Measurements from ENCODE around the gene CASP10. TPM values are rescaled to one million over a fixed set of nuclear protein-coding genes. Genes with fewer than 3 reads are reported as not detected.
"Not testable (repeated sequence)": the region's sequence is repeated elsewhere in the genome, so short reads cannot be mapped to it uniquely, and the experiment has no call there.

CASP10 gene
- total RNA-seq, 2 experiments from 2014 or later = 40.7 to 42.8 TPM

- H3K9me3 Mint-ChIP-seq (ENCODE audit: insufficient read depth) = no peaks in the 10 kb centered on the region
- CTCF ChIA-PET = interaction anchor here (0.9 to 5.8 kb wide), 4 partner anchors 10 to 83 kb away, joined by 3 to 32 read pairs (median 5); no protein-coding TSS in a partner anchor
- H3K27ac Mint-ChIP-seq = peak overlapping the region; percentile 7
- H3K4me3 Mint-ChIP-seq = no peak overlapping the region
- peaks cover 58% of the 10 kb centered on the region for H3K36me3 Mint-ChIP-seq (ENCODE audit: low read depth)
- POLR2A ChIA-PET = interaction anchor here (1.3 kb wide), 1 partner anchor 31 kb away, joined by 4 read pairs; no protein-coding TSS in a partner anchor
- H3K4me1 Mint-ChIP-seq (ENCODE audit: low read depth) = peaks cover 20% of the 10 kb centered on the region
- ATAC-seq = no peak
- no peak for DNase-seq
- no peaks in the 10 kb centered on the region for H3K27me3 Mint-ChIP-seq (ENCODE audit: low read depth)
These were observed 33.7 kb upstream of the CASP10 start for GRCh38 chr2:201149064-201149820.

- H3K27me3 Mint-ChIP-seq (ENCODE audit: low read depth); H3K9me3 Mint-ChIP-seq (ENCODE audit: insufficient read depth); ATAC-seq; H3K4me3 Mint-ChIP-seq; DNase-seq; POLR2A ChIA-PET; H3K27ac Mint-ChIP-seq: not testable (repeated sequence)
- CTCF ChIA-PET = interaction anchor here (1.0 to 1.7 kb wide), 3 partner anchors 23 to 32 kb away, joined by 3 to 7 read pairs (median 6); no protein-coding TSS in a partner anchor
- Mint-ChIP-seq H3K36me3 (ENCODE audit: low read depth) (peaks cover 62% of the 10 kb centered on the region), H3K4me1 (ENCODE audit: low read depth) (peaks cover 20% of the 10 kb centered on the region)
These were observed 33.1 kb upstream of the CASP10 start for GRCh38 chr2:201149821-201150165.

- ATAC-seq = no peak
- POLR2A ChIA-PET = interaction anchor here (1.2 kb wide), 1 partner anchor 33 kb away, joined by 5 read pairs; no protein-coding TSS in a partner anchor
- no peak for DNase-seq
- CTCF ChIA-PET = interaction anchor here (1.0 to 1.7 kb wide), 4 partner anchors 24 to 81 kb away, joined by 3 to 7 read pairs (median 5); no protein-coding TSS in a partner anchor
- Mint-ChIP-seq H3K27ac (peak overlapping the region; percentile 40), H3K4me1 (ENCODE audit: low read depth) (peaks cover 20% of the 10 kb centered on the region), H3K9me3 (ENCODE audit: insufficient read depth) (no peaks in the 10 kb centered on the region), H3K27me3 (ENCODE audit: low read depth) (no peaks in the 10 kb centered on the region), H3K4me3 (no peak overlapping the region), H3K36me3 (ENCODE audit: low read depth) (peaks cover 62% of the 10 kb centered on the region)
These were observed 32.4 kb upstream of the CASP10 start for GRCh38 chr2:201150454-201151020.

- H3K4me3 Mint-ChIP-seq = no peak overlapping the region
- ATAC-seq (no peak), DNase-seq (no peak)
- H3K9me3 Mint-ChIP-seq (ENCODE audit: insufficient read depth) = no peaks in the 10 kb centered on the region
- no peaks in the 10 kb centered on the region for H3K27me3 Mint-ChIP-seq (ENCODE audit: low read depth)
- H3K4me1 Mint-ChIP-seq (ENCODE audit: low read depth) = peaks cover 20% of the 10 kb centered on the region
- H3K36me3 Mint-ChIP-seq (ENCODE audit: low read depth) = peaks cover 67% of the 10 kb centered on the region
- POLR2A ChIA-PET = interaction anchor here (1.2 kb wide), 1 partner anchor 34 kb away, joined by 5 read pairs; no protein-coding TSS in a partner anchor
- H3K27ac Mint-ChIP-seq = peak overlapping the region; percentile 43
- CTCF ChIA-PET = interaction anchor here (1.2 to 1.7 kb wide), 2 partner anchors 25 to 82 kb away, joined by 4 to 7 read pairs; no protein-coding TSS in a partner anchor
These were observed 31.6 kb upstream of the CASP10 start for GRCh38 chr2:201151127-201151981.

- ChIA-PET POLR2A (no interaction called here), CTCF (no interaction called here)
- DNase-seq = no peak
- Mint-ChIP-seq H3K27ac (no peak overlapping the region), H3K4me3 (no peak overlapping the region), H3K4me1 (ENCODE audit: low read depth) (peaks cover 20% of the 10 kb centered on the region), H3K9me3 (ENCODE audit: insufficient read depth) (no peaks in the 10 kb centered on the region), H3K36me3 (ENCODE audit: low read depth) (peaks cover 59% of the 10 kb centered on the region), H3K27me3 (ENCODE audit: low read depth) (no peaks in the 10 kb centered on the region)
- no peak for ATAC-seq
These were observed 30.4 kb upstream of the CASP10 start for GRCh38 chr2:201152517-201152916.

DNA sequence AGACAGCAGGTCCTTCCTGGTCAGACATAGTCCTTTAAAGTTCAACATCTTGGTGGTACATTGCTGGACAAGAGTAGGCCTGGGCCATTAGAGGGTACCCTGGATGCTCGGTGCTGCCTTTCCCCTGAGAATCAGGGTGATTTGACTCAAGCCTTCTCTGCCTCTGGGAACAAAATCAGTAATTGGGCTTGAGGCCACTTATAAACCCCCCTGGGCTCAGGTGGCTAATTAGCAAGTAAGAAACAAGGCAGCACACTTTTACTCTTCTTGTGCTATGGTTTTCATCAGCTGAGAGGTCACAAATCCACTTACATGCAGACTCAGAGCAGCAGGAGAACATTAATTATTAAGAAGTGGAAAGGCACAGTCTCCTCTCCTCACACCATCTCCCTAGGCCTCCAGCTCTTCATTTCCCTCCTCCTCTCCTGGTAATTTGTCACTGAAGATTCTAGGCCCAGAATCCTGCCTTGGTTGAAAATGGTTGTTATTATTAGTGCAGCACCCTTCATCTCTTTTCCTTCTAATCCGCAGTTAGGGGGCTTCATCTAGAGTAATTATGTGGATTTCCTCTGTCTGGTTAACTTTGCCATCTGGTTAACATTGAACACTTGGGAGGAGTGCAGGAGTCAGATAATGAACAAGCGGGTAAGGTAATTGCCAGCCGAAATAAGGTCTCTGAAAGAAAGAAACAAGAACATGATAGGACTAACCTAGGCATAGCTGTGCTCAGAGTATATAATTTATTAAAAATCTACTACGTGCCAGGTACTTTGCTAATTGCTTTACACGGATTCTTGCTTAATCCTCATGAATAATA is 29.7 kb upstream of the CASP10 start:
- Mint-ChIP-seq H3K27ac (peak overlapping the region; percentile 34), H3K9me3 (ENCODE audit: insufficient read depth) (no peaks in the 10 kb centered on the region), H3K4me3 (no peak overlapping the region), H3K27me3 (ENCODE audit: low read depth) (no peaks in the 10 kb centered on the region), H3K4me1 (ENCODE audit: low read depth) (peaks cover 26% of the 10 kb centered on the region), H3K36me3 (ENCODE audit: low read depth) (peaks cover 65% of the 10 kb centered on the region)
- POLR2A ChIA-PET = interaction anchor here (1.1 to 1.3 kb wide), 2 partner anchors 24 to 35 kb away, joined by 3 read pairs; no protein-coding TSS in a partner anchor
- ATAC-seq (no peak), DNase-seq (no peak)
- CTCF ChIA-PET = interaction anchor here (1.2 to 2.9 kb wide), 2 partner anchors 27 to 35 kb away, joined by 5 to 16 read pairs; no protein-coding TSS in a partner anchor

GRCh38 chr2:201154615-201155399 is 28.1 kb upstream of the CASP10 start:
- H3K9me3 Mint-ChIP-seq (ENCODE audit: insufficient read depth) = no peaks in the 10 kb centered on the region
- H3K4me3 Mint-ChIP-seq = no peak overlapping the region
- no peak for DNase-seq
- peaks cover 57% of the 10 kb centered on the region for H3K36me3 Mint-ChIP-seq (ENCODE audit: low read depth)
- no peak for ATAC-seq
- POLR2A ChIA-PET = interaction anchor here (1.1 to 1.3 kb wide), 2 partner anchors 26 to 37 kb away, joined by 3 read pairs; no protein-coding TSS in a partner anchor
- H3K27ac Mint-ChIP-seq = no peak overlapping the region
- no peaks in the 10 kb centered on the region for H3K27me3 Mint-ChIP-seq (ENCODE audit: low read depth)
- CTCF ChIA-PET = interaction anchor here (1.2 to 2.9 kb wide), 6 partner anchors 23 to 86 kb away, joined by 3 to 16 read pairs (median 4); no protein-coding TSS in a partner anchor
- peaks cover 27% of the 10 kb centered on the region for H3K4me1 Mint-ChIP-seq (ENCODE audit: low read depth)

DNA sequence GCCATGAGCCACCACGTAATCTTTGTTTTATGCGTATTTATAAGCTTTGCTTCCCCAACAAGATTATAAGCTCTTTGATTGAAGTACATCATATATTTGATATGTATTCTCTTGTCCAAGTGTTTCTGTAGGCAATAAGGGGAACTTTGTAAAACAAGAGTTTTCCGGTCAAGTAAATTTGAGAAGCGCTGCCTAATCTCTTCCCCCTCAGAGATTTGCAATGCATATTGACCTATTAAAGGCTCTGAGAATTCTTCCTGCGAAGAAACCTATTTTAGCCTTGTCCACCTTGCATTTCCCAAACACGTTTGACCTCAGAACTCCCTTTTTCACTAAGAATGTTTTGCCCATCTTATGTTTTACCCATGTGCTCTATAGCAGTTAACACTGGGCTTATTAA is 26.9 kb upstream of the CASP10 start:
- no peak for DNase-seq
- POLR2A ChIA-PET = interaction anchor here (0.6 kb wide), 1 partner anchor 85 kb away, joined by 3 read pairs; the partner anchor contains the start of gene HYCC2
- Mint-ChIP-seq H3K4me1 (ENCODE audit: low read depth) (peaks cover 18% of the 10 kb centered on the region), H3K27me3 (ENCODE audit: low read depth) (no peaks in the 10 kb centered on the region), H3K4me3 (no peak overlapping the region), H3K27ac (no peak overlapping the region), H3K9me3 (ENCODE audit: insufficient read depth) (no peaks in the 10 kb centered on the region), H3K36me3 (ENCODE audit: low read depth) (peaks cover 59% of the 10 kb centered on the region)
- ATAC-seq = no peak
- CTCF ChIA-PET = interaction anchor here (1.0 to 2.9 kb wide), 2 partner anchors 38 to 250 kb away, joined by 3 to 16 read pairs; no protein-coding TSS in a partner anchor

GRCh38 chr2:201156640-201157039 is 26.3 kb upstream of the CASP10 start:
- H3K4me3 Mint-ChIP-seq = no peak overlapping the region
- DNase-seq (no peak), ATAC-seq (no peak)
- H3K27ac Mint-ChIP-seq = no peak overlapping the region
- H3K9me3 Mint-ChIP-seq (ENCODE audit: insufficient read depth) = no peaks in the 10 kb centered on the region
- H3K27me3 Mint-ChIP-seq (ENCODE audit: low read depth) = no peaks in the 10 kb centered on the region
- POLR2A ChIA-PET = interaction anchor here (2.1 to 2.5 kb wide), 2 partner anchors 30 to 39 kb away, joined by 8 to 45 read pairs; partner anchors contain the start of gene CFLAR
- H3K36me3 Mint-ChIP-seq (ENCODE audit: low read depth) = peaks cover 54% of the 10 kb centered on the region
- peaks cover 12% of the 10 kb centered on the region for H3K4me1 Mint-ChIP-seq (ENCODE audit: low read depth)
- CTCF ChIA-PET = interaction anchor here (3.0 kb wide), 1 partner anchor 39 kb away, joined by 83 read pairs; the partner anchor contains the start of gene CFLAR

DNA sequence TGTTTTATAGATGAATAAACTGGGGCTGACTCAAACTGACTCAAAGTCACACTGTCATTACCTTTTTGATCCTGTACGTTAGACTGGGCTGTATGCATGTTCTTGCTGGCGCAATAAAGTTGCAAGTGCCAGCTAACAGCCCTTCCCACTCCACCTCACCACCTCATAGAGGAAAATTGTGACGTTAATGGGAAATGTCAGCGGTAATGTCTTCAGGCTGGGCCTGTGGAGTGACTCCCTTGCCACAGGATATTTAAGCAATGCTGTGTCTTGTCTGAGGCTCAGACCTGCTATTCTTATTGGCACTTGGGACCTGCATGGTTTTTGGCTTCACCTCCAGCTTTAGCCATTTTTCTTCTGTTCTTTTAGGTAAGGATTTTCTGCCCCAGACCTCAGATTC is 25.2 kb upstream of the CASP10 start:
- Mint-ChIP-seq H3K36me3 (ENCODE audit: low read depth) (peaks cover 56% of the 10 kb centered on the region), H3K4me1 (ENCODE audit: low read depth) (peaks cover 11% of the 10 kb centered on the region), H3K27me3 (ENCODE audit: low read depth) (no peaks in the 10 kb centered on the region), H3K9me3 (ENCODE audit: insufficient read depth) (no peaks in the 10 kb centered on the region), H3K27ac (peak overlapping the region; percentile 76), H3K4me3 (no peak overlapping the region)
- DNase-seq (no peak), ATAC-seq (no peak)
- POLR2A ChIA-PET = interaction anchor here (0.6 to 2.5 kb wide), 9 partner anchors 20 to 293 kb away, joined by 3 to 45 read pairs (median 5); partner anchors contain the start of genes CFLAR and CLK1
- CTCF ChIA-PET = interaction anchor here (0.8 to 4.1 kb wide), 38 partner anchors 11 to 444 kb away, joined by 3 to 83 read pairs (median 4); partner anchors contain the start of genes CASP10, CFLAR, HYCC2 and ORC2

Measured in activated CD8-positive, alpha-beta T cell treated with anti-CD3 and anti-CD28 coated beads, Interleukin-2, amount 10 ng/mL, durations not matched to agents 7 days and 5 days (primary cell).